H1 (cell line): ENCODE measurements around the gene SMTN. TPM values are rescaled to one million over a fixed set of nuclear protein-coding genes. Genes with fewer than 3 reads are reported as not detected.

ENCODE experiments used
- BRCA1 ChIP-seq: IDR thresholded peaks from 2 replicates; pipeline ENCODE4 v1.6.1; 2012; ENCODE audit warnings: low read depth, low read length, improper control_type of control experiment
- GTF2F1 ChIP-seq: IDR thresholded peaks from 2 replicates; pipeline ENCODE4 v1.6.1; 2012; ENCODE audit warnings: low read depth, low read length, improper control_type of control experiment, borderline replicate concordance
- RFX5 ChIP-seq: IDR thresholded peaks from 2 replicates; pipeline ENCODE4 v1.6.1; 2011; ENCODE audit warnings: low read depth, low read length, improper control_type of control experiment, borderline replicate concordance
- polyA plus RNA-seq, 7 experiments: library from polyadenylated mRNA; depleted of rRNA in 3 of 7; stranded (reverse) in 5 of 7; unstranded in 2 of 7; fragments of >200 nt in 5 of 7; fragments of 200-250 nt in 2 of 7; gene quantifications; 1 replicate in 5 of 7; 2 replicates in 1 of 7; 4 replicates in 1 of 7; pipeline versions ENCODE4 v1.2.1 to v1.2.3, GENCODE V29; 2011 to 2013; ENCODE audit warnings: missing spikeins in 2 of 7, mixed read lengths in 2 of 7
- total RNA-seq: library from RNA; stranded (reverse); fragmentation: NEBNext Ultra II Directional; extraction: Animal tissue kit (Norgen Biotek cat#: 25700); gene quantifications from 2 replicates; pipeline ENCODE4 v1.2.1, GENCODE V29; 2021

Gene SMTN
- total and polyA plus RNA-seq, 2 of the 8 experiments (the other 6 are each of a cell fraction or from before 2014, with no cell fraction given): 12.3 to 20.8 TPM

- no peak for TF ChIP-seq RFX5
- no peak for TF ChIP-seq BRCA1
- TF ChIP-seq GTF2F1: no peak
Measured at GRCh38 chr22:31055635-31056159, 25.4 kb upstream of the SMTN start (continued).
